ENCODE measurements around the gene MBD3.

GRCh38 chr19:1551068-1552040 lies 41.3 kb downstream of the MBD3 start:
- TF ChIP-seq CTCF (IDR thresholded peaks at IDR 0.05; ENCODE audit: low read length) (no peak), EZH2 (optimal IDR thresholded peaks at IDR 0.05; ENCODE audit: low read depth, low read length) (no peak)
